NB4 (cell line): ENCODE data around the gene EEF1AKMT3.
"Not testable (repeated sequence)": the region's sequence is repeated elsewhere in the genome, so short reads cannot be mapped to it uniquely, and the experiment has no call there.

Source experiments
- DNase-seq: peaks from one replicate; pipeline ENCODE4 v3.0.0; 2010; ENCODE audit warnings: low read depth
- H3K4me3 ChIP-seq: one replicate; pipeline ENCODE4 v1.5.1; 2011; ENCODE audit warnings: mild to moderate bottlenecking, low read depth, low read length, moderate library complexity
- MYC ChIP-seq: IDR thresholded peaks from 2 replicates; pipeline ENCODE4 v1.6.1; 2011; ENCODE audit warnings: low read depth, low read length
- POLR2A ChIP-seq: IDR thresholded peaks from 2 replicates; pipeline ENCODE4 v1.6.1; 2011; ENCODE audit warnings: mild to moderate bottlenecking; ENCODE audit not compliant: insufficient read length; ENCODE audit errors: extremely low read depth
- TF ChIP-seq, protein P1 (sequence below): IDR thresholded peaks from 2 replicates; pipeline ENCODE4 v1.6.1; 2011; ENCODE audit warnings: low read depth, low read length
- TF ChIP-seq, protein P2 (sequence below): IDR thresholded peaks from one replicate; pipeline ENCODE4 v1.5.1; 2012; ENCODE audit warnings: low read depth, low read length

The EEF1AKMT3 gene

DNA sequence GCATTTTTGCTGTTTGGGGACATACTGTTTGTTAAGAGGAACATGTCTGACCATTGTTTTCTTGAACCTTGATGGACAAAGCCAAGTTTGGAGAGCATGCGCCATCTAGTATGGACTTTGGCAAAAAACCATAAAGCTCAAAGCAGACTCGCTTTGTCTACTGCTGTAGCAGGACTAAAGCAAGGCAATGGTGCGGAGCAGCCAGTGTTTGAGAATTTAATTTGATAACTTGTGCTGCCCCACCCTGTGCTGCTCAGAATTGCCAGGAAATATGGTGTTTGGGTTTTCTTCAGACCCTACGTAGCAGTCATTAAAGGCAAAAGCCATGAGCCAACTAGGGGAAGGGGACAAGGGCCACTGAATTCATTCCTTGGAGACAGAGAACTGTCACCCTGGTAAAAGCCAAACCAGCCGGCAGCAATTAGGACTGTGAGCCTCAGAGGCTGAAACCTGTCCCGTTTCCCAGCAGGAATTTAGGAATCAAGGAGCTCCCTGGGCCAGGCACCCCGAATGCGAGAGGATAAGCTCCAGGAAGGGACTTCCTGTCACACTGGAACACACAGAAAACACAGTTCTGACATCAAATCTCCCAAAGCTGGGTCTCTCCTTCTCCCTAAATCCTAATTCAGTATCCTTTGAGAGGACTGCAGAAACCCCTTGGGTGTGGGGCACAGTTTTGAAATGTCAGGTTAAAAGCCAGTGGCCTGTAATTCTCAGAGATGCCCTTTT, 45.0 kb downstream of the EEF1AKMT3 start:
- TF ChIP-seq, protein P1, sequence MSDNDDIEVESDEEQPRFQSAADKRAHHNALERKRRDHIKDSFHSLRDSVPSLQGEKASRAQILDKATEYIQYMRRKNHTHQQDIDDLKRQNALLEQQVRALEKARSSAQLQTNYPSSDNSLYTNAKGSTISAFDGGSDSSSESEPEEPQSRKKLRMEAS: no peak
- TF ChIP-seq, protein P2, sequence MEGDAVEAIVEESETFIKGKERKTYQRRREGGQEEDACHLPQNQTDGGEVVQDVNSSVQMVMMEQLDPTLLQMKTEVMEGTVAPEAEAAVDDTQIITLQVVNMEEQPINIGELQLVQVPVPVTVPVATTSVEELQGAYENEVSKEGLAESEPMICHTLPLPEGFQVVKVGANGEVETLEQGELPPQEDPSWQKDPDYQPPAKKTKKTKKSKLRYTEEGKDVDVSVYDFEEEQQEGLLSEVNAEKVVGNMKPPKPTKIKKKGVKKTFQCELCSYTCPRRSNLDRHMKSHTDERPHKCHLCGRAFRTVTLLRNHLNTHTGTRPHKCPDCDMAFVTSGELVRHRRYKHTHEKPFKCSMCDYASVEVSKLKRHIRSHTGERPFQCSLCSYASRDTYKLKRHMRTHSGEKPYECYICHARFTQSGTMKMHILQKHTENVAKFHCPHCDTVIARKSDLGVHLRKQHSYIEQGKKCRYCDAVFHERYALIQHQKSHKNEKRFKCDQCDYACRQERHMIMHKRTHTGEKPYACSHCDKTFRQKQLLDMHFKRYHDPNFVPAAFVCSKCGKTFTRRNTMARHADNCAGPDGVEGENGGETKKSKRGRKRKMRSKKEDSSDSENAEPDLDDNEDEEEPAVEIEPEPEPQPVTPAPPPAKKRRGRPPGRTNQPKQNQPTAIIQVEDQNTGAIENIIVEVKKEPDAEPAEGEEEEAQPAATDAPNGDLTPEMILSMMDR: no peak
- TF ChIP-seq MYC (no peak), POLR2A (no peak)
- DNase-seq: peak; percentile 28
- no peak overlapping the region for H3K4me3 ChIP-seq

DNA sequence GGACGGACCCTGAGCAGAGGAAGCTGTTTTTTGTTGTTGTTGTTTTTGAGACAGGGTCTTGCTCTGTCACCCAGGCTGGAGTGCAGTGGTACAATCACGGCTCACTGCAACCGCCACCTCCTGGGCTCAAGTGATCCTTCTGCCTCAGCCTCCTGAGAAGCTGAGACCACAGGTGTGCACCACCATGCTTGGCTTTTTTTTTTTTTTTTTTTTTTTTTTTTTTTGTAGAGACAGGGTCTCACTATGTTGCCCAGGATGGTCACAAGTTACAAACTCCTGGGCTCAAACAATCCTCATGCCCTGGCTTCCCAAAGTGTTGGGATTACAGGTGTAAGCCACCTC, 45.5 kb downstream of the EEF1AKMT3 start:
- DNase-seq, H3K4me3 ChIP-seq: not testable (repeated sequence)

DNA sequence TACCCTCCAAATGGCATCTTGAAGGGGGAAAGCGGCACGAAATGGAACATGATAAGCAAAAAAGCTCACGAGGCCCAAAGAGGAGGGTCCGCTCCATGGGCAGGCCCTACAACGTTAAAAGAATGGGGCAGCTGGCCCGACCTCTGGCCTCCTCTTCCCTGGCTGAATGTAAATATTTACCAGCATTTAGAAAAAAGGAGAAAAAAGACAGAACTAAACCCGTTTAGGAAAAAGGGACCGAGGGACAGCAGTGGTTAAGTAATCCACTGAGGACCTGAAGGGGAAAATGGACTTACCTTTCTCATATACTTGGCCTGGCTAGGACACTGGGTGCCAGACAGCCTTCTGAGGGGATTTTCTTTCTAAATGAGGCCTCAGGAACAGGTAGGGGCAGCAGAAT, 47.7 kb downstream of the EEF1AKMT3 start:
- H3K4me3 ChIP-seq, DNase-seq: not testable (repeated sequence)

DNA sequence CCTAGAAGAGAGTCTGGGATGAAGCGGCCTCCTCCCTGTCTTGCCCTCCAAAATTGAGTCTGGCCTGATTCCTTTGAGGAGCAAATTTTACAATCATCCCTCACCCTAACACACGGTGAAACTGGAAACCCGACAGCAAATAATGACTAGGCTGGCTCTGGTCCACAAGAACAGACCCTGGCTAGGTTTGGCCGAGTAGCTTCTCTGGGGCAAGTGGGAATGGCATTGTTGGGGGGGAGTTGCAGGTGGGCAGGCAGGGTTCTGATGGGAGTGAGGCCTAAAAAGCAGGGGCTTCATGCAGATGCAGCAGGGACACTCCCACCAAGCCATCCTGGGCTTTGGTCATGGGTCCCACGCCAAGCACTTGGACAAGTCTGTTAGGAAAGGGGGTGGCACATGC, 48.6 kb downstream of the EEF1AKMT3 start:
- not testable (repeated sequence) for DNase-seq, H3K4me3 ChIP-seq

DNA sequence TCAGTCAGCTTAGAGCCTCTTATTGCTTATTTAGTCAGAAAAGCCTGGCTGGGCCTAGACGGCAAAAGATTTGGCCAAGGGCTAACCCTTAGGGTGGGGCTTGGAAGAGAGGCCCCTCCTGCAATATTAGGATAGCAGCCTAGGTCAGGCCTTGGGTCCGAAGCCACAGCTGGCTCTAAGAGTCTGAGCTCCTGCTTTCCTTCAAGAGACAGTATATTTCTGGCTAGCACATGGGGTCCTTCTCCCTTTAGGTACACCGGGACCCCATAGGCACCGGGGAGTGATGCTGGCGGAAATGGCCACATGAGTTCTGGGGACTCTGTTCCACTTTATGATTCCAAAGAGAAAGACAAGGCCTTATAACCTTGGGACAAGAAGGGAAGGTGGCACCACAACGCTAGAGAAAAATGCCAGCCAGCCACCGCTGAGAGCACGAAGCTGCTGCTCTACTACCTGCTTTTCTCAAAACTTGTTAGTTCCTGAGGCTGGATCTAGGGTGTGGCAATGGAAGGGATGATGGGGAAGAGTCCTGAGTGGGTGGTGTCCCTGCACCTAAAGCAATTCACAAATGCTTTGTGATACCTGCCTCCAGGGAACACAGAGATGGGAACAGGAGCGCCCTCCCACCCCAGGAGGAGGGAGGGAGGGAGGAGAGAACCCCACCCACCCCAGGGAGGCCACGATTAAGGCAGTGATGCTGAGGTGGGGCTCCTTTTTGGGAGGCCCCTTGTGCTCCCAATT, 49.2 kb downstream of the EEF1AKMT3 start:
- TF ChIP-seq, protein P1: no peak
- TF ChIP-seq, protein P2: no peak
- TF ChIP-seq MYC: no peak
- no peak for TF ChIP-seq POLR2A
- no peak overlapping the region for H3K4me3 ChIP-seq
- no peak for DNase-seq

DNA sequence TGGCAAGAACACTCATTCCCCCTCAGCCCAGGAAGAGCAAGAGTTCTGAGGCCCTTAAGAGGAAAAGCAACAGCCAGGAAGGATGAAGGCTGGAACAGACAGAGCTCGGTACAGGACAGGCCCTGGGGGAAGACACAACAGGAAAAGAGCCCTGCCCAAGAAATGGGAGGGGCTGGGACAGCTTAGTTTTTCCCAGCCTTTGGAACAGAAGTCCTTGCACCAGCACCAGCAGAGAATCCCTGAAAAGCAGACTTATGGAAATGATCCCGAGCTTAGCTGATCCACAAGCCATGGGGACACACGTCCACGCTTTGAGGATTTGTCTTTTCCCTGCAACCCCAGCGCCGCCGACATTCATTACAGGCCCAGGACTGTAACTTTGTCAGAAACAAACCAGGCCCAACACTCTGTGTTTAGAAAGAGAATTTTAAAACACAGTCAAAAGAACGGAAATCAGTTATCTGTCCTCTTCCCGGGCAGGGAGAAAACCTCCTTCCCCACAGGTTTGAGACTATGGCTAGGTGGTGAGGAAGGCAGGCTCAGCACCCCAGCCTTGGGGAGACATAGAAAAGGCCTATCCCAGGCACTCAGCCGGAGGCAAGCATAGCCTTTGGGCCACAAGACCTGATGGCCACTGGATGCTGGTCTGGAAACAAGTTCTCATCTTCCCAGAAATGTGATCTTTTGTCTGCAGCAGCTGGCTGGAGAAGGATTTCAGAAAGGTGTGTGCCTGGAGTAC, 50.1 kb downstream of the EEF1AKMT3 start:
- no peak overlapping the region for H3K4me3 ChIP-seq
- no peak for DNase-seq
- TF ChIP-seq, protein P2: no peak
- TF ChIP-seq POLR2A (no peak), MYC (no peak)
- TF ChIP-seq, protein P1: no peak

DNA sequence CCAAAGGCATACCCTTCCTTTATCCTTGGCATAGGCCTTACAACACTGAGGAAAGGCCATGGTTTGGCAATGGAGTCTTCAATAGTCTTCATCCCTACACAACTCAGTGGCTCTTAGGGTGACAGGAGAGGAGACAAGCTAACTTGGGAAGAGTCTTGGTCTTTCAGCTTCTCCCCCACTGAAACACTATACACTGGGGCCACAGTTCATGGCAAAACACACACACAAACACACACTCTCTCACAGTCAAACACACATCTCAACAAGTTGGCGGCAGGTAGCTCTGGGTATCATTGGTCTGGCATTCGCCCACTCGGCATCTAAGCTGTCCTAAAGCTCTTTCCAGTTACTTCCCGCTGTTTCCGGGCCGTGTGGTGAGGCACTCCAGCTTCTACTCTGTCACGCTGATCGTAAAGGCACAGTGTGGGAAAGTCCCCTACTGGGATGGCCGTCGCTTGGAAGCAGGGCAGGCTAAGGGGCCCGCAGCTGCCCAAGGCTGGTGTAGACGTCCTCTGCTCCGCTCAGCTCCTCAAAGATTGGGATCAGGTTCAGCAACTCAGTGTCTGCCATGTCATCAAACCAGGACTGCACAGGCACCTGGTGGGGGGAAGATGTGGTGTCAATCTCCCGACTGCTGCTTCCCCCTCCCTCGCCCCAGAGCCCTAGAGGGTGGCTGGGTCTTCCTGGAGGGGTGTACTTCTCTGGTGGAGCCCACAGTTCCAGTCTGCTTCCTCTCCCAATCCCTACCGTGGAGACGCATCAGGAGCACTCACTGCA, 50.9 kb downstream of the EEF1AKMT3 start:
- no peak for DNase-seq
- no peak overlapping the region for H3K4me3 ChIP-seq
- TF ChIP-seq MYC (no peak), POLR2A (no peak)
- TF ChIP-seq, protein P2: no peak
- TF ChIP-seq, protein P1: no peak
